CD4-positive, alpha-beta T cell treated with Interleukin-10 for 1 hour (primary cell): ENCODE data around the gene LCN1.
"Not testable (repeated sequence)": the region's sequence is repeated elsewhere in the genome, so short reads cannot be mapped to it uniquely, and the experiment has no call there.

Source experiments
- DNase-seq: peaks from one replicate; pipeline ENCODE4 v3.0.0-alpha.2; 2020

The LCN1 gene

DNA sequence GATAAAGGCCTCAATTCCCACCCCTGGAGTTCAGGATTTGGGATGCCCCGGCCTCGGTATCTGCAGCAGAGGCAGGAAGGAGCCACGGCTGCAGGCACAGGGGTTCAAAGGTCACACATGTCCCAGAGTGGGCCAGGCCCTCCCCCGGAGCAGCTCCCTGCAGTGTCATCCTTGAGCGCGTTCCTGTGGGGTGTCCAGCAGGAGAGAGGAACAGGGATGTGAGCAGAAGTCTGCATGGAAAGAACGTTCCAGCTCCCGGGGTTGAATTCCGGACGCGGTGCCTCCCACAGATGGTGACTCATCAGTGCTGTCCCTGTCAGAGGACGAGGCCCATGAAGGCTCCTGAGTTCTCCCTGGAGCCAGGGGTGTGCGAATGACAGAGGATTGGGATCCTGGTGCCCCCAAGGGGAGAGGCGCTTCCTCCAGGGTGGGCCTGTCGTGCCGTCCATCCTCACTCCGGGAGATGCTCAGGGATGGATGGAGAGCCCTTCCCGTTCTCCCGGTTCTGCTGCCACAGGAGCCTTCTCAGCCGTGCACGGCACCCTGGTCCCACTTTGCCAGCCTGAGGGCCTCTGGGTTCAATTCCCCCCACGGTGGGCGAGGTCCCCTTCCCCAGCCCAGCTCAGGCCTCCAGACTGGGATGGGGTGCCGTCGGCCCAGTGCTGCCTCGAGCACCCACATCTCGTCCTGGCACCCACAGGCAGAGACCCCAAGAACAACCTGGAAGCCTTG, 3.1 kb downstream of the LCN1 start:
- no peak for DNase-seq

DNA sequence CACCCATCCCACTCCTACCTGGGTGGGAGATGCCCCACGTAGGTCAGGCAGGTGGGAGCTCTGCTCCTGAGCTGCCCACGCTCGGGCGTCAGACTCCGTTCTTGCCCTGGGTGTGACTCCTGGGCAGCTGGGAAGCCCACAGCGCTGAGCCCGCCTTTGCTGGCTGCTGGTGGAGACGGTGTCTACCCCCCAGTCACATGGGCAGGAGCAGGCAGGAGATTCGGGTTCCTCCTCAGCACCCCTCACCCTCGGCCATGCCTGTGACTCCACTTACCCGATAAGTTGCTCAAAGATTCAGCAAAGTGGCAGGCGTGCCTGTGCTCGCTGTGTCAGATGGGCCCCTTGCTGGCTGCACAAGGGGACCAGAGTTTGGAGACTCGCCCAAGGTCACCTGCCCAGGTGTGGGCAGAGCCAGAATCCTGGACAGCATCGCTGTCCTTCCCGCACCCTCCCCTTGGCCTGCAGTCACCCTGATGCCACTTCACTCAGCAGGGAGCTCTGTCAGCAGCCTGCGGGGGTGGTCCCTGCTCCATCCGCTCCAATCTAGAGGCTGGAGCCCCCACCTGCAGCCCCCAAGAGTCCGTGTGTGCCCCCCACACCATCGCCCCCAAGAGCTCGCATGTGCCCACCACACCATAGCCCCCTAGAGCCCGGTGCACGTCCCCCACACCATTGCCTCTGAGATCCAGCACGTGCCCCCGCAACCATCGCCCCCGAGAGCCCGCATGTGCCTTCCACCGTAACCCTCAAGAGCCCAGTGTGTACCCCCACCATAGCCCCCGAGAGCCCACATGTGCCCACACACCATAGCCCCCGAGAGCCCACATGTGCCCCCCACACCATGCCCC, 4.2 kb downstream of the LCN1 start:
- no peak for DNase-seq

DNA sequence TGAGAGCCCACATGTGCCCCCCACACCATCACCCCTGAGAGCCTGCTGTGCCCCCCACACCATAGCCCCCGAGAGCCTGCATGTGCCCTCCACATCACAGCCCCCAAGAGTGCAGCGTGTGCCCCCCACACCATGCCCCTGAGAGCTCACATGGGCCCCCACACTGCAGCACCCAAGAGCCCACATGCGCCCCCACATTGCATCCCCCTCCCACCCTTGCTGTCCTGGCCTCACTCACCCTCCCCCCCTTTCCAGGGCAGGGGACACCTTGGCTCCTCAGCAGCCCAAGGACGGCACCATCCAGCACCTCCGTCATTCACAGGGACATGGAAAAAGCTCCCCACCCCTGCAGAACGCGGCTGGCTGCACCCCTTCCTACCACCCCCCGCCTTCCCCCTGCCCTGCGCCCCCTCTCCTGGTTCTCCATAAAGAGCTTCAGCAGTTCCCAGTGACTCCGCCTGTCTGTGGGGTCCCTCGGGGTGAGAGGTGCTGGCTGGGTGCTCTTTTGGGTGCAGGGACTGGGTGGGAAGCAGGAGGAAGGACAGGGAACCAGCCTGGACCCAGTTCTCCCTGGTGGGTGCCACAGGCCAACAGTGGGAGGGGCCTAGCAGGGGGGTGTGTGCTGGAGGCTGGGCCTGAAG, 5.0 kb downstream of the LCN1 start:
- DNase-seq: no peak

DNA sequence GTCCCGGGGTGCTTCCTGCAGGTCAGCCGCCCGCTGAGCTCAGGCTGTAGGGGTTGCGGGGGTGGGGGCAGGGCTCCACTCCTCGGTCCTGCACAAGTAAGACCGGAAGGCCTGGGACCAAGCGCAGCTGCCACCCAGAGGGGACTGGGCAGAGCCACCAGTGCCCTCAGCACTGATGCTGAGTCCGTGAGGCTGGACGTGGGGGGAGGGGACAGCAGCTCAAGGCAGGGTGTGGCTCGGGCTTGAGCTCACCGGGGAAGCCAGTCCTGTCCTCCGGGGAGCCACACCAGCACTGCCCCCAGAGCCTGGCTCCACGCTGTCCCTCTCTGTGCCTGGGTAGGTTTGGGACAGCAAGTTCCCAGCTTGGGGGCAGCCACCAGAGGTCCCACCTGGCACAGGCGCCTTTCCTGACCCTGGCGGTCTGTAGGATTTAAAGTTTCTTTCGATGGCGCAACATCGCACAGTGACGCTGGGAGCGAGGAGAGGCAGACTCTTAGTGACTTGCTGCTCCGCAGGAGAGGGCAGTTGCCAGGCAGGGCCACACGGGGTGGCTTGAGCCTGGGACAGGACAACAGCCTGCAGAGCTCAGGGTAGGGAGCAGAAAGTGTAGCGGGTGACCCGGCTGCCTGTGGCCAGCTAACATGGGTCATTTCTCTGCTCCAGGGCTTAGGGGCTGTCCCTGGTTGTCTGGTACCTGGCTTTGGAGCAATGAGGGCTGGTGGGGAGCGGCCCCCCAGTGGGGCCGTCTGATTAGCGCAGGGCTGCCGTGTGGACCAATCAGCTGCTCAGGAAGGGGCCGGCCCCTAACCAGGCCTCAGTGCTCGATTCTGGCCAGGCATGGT, 5.7 kb downstream of the LCN1 start:
- no peak for DNase-seq

DNA sequence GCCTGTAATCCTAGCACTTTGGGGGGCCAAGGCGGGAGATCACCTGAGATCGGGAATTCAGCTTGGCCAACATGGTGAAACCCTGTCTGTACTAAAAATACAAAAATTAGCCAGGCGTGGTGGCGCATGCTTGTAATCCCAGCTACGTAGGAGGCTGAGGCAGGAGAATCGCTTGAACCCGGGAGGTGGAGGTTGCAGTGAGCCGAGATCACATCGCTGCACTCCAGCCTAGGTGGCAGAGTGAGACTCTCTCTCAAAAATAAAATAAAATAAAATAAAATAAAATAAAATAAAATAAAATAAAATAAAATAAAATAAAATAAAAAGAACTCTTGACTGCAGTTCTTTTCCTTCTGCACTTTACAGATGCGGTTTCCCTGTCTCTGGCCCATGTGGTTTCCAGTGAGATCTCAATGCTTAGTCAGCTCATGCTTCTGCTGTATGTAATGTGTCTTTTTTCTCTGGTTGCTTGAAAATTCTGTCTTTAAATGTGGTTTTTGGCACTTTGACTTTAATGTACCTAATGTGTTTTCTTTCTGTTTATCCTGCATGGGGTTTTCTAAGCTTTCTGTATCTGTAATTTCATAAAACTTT, 7.7 kb downstream of the LCN1 start:
- not testable (repeated sequence) for DNase-seq

DNA sequence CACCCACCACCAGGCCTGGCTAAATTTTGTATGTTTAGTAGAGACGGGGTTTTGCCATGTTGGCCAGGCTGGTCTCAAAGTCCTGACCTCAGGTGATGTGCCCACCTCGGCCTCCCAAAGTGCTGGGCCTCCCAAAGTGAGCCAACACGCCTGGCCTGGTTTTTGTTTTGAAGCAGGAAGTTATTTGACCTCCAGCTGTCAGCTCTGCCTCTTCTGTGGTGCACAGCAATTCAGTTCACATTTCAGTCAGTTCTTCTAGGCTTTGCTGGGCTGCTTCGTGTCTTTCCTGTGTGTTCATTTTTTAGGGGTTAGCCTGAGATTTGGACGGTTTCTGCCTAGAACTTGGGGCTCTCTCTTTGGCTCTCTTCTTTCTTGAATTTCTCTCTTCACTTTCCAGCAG, 8.9 kb downstream of the LCN1 start:
- no peak for DNase-seq

DNA sequence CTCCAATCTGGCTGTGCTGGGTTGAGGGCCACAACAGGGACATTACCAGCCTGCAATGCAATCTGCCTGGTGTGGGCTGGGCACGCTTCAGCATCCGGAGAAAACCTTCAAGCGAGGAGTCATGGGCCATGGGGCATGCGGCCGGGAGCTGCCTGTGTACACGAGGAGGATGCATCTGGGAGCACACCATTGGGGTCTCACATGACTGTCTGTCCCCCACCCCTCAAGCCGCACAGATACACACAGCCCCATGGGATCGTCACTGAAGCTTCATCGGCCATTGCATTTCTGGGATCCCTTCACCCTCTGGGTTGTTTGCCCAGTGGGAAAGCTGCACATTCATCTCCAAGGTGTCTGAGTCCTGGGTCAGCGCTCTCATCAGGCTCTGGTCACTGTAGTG, 9.9 kb downstream of the LCN1 start:
- no peak for DNase-seq

DNA sequence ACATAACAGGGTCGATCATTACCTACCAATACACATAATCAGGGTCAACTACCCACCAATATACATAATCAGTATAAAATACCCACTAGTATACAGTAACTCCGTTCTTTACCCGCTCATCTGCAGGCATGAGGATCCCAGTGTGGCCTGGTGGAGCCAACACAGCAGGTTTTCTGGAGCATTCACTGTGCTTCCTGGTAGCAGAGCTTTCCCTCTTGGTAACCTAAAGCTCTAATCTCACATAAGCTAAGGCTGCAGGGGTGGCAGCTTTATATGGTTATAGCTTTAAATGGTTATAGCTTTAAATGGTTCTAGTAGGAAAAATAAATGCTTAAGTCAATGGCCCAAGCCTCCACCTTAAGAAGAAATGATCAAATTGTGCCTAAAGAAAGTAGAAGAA, 11.9 kb downstream of the LCN1 start:
- DNase-seq: no peak

DNA sequence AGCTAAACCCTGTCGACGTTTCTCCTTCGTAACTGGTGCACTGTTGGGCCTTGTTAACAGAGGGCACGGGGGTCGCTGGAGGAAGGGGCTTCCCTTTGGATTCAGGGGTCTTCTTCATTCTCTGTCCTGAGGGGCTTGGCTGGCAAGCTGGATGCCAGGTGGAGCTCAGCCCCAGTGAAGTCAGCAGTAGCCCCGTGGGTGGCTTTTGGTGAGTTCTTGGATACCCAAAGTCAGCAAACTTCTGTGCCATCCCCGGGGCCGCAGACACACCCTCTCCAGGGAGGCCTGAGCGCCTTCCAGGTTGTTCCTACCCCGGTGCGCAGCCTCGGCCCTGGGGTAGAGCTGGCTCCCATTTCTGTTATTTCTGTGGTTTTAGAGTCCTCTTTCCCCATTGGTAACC, 12.4 kb downstream of the LCN1 start:
- DNase-seq: no peak

DNA sequence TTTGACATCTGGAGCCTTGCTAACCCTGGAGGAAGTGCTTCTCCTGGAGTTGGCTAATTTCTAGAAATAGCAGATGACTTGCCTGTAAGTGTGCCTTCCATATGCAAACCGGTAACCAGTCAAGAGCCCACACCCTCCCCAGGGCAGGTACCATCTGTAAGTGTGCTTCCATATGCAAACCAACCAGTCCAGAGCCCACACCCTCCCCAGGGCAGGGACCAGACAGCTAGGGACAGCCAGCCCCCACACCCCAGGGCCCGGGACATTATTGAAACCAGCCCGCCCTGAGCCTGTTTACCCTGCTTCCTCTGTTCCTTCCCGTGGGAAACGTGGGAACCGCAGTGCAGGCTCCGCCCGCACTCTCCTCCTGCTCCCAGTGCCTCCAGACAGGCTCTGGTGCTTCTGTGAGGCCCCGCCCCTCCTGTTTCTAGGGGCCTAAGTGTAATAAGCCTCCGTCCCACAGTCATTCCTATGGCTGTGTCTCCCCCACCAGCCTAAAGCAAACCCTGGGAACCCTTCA, 13.0 kb downstream of the LCN1 start:
- DNase-seq: not testable (repeated sequence)

DNA sequence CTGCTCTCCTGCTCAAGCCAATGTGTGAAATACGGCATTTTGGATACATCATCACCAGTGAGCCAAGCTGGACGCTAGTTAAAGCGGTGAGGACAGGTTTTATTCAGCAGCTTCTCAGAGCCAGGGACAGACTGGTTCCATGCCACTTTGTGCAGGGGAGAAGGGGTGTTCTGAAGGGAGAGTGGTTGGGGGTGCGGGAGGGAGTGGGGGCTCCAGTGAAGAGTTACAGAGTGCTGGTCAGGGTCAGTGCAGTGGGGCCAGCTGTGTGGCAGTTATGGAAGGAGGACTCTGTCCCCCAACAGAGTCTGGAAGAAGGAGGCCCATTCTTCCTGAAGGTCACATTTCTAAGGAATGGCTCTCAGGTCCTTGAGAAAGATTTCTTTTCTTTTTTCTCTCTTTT, 13.6 kb downstream of the LCN1 start:
- DNase-seq: not testable (repeated sequence)

DNA sequence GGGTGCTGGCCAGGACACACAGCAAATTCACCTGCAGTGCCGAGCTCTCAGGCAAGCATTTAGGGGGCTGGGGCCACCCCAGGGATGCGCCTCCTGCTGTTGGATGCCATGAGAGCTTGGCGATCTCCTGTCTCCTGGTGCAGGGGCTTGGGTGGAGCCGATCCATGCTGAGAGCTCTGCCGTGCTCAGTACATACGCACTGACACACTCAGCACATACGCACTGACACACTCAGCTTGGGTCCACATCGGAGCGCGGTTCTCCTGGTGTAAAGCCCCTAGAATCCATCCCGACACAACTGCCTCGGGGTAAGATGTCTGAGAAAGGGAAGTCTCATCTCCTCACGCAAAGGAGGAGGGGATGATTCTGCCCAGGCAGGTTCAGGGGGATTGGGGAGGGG, 14.4 kb downstream of the LCN1 start:
- DNase-seq: not testable (repeated sequence)

DNA sequence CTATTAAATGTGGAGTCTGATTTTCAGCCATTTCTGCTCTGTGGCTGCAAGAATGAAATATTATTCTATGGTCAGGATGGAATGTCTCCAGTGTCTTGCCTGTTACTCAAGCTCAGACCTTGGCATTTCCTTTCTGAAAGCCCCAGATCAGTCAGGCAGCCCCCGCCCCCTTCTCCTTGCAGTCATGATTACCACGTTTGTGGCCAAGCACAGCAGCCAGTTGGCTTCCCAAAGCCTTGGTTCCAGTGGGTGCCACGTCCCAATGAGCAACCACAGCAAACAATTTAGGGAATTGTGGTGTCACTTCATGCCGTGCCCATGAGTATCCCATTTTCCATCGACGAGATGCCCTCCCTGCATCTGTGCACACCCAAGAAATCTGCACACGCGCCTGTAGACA, 15.0 kb downstream of the LCN1 start:
- DNase-seq: no peak

DNA sequence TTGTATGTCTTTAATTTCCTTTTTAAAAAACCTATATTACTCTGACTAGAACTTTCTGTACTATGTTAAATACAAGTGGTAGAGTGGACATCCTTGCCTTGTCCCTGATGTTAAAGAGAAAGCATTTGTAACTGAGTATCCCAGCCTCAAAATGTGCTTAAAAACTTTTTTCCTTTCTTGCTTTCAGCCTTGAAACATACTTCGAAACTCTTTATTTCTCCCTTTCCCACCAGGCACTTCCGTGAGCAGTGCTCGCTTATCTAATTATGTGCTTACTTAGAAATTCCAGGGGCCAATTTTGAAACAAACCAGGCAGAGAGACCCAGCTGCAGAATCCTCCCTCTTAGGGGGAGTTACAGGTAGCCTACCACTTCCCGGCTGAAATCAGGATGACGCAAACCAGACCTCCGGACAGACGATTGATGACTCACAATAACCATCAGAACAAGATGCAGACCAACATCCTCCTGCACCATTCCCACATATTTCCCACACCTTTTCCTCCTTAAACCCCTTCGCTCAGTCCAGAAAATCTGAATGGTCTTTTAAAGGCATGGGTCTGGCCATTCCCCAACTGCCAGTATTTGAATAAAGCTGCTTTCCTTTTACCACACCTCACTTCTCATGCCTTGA, 22.1 kb downstream of the LCN1 start:
- DNase-seq: not testable (repeated sequence)

DNA sequence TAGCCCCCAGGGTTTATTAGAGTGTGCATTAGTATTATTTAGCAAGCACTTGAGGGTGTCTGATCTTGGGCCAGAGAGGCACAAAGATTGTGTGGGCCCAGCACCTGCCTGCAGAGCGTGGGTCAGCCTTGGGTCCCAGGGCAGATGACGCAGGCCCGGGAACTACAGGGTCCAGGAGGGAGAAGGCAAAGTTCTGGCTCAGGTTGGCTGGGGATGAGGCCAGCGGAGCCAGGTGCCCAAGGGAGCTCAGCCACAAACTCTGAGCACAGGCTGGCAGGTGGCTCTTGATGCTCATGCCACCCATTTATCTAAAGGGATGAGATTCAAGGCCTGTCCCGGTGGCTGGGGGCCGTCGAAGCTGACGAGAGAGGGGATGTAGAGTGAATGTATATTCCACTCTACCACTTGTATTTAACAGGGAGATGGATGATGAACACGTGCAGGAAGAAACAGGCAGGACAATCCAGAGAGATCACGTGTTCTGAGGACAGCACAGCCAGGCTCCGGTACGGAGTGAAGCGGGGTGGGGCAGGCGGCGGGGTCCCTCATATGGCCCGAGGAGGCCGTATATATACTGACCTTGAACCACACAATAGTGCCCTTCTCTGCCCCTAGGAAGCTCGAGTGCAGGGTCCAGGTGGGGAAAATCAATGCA, 23.9 kb downstream of the LCN1 start:
- DNase-seq: no peak

DNA sequence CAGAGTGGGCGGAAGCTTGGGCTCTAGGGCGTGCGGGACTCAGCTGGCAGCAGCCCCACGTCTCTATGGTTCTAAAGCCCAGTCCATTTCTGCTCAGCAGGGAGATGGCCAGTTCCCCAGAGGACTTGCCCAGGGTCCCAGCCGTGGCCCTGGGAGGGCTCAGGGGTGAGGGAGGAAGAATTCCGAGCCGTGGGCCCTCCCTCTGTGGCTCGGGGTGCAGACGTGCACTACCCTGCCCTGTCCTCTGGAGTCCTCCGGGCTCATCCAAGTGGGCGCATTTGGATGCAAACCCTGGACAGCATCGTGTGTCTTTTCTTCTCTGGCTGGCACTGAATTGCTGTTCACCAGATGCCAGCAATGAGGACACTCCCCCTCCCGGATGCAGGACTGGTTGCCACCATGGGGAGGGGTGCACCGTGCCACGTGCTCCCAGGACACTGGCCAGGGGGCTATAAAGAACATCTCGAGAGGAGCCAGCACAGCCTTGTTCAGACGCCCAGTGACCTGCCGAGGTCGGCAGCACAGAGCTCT, 24.5 kb downstream of the LCN1 start, which contains the start of gene OBP2A:
TSS of gene OBP2A (plus strand) at position 481 of the 531 bp plus-strand sequence. CDS start 55 bp downstream, outside the sequence.
- DNase-seq: not testable (repeated sequence)

DNA sequence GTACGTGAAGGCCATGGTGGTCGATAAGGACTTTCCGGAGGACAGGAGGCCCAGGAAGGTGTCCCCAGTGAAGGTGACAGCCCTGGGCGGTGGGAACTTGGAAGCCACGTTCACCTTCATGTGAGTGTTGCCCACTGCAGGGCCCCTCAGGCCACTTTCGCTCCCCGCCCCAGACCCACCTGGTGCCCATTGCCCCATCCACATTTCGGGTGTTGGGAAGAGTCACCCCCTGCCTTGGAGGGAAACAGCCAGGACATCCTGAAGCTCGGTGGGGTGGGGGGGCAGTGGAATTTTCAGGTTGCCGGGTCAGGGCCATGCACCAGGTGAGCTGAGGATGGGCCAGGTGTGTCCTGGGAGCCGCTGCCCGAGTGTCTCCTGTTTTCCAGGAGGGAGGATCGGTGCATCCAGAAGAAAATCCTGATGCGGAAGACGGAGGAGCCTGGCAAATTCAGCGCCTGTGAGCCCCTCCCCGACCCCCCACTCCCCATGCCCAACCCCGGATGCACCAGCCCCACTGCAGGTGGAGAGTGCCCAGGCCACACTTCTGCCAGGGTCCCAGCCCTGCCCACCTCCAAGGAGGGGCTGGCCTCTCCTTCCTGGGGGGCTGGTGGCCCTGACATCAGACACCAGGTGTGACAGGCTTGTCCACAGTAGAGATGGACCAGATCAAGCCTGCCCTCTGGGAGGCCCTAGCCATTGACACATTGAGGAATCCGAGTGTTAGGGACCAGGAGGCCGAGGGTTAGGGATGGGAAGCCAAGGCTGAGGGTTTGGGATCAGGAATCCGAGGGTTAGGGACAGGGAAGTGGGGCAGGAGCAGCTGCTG, 25.8 kb downstream of the LCN1 start:
- not testable (repeated sequence) for DNase-seq

DNA sequence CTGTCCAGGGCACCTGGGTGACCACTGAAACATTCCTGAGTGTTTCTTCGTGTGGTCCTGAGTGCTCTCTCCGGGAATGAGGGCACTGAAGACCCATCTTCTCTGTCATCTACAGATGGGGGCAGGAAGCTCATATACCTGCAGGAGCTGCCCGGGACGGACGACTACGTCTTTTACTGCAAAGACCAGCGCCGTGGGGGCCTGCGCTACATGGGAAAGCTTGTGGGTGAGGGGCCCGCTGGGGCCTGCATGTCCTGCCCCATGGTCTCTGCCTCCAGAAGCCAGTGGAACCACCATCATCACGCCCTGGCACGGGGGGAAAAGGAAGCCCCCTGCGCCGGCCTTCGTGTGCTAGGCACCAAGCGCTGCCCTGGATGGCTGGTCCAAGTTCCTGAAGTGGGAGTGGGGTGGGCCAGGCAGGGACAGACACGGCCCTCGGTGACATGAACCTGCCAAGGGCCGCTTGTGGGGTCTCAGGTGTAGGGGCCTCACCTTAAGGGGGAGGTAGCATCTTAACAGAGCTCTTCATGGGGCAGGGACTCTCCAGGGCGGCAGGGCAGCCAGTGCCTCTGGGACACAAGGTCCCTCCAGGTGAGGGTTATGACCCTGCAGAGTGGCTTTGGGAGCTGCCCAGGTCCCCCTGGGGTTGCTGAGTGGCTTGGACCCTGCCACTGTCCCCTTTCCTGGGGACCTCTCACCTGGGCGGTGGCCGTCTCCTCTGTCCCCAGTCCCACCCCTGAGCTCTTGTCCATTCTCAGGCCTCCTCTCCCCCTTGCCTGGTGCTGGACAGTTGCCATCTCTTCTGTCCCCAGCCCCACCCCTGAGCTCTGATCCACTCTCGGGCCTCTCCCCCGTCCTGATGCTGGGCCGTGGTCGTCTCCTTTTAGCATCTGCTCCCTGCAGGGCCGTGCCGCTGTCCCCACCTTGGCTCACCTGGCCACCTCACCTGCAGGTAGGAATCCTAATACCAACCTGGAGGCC, 26.8 kb downstream of the LCN1 start:
- DNase-seq: no peak
